ENCODE measurements around the gene EDAR.

The EDAR gene

DNA sequence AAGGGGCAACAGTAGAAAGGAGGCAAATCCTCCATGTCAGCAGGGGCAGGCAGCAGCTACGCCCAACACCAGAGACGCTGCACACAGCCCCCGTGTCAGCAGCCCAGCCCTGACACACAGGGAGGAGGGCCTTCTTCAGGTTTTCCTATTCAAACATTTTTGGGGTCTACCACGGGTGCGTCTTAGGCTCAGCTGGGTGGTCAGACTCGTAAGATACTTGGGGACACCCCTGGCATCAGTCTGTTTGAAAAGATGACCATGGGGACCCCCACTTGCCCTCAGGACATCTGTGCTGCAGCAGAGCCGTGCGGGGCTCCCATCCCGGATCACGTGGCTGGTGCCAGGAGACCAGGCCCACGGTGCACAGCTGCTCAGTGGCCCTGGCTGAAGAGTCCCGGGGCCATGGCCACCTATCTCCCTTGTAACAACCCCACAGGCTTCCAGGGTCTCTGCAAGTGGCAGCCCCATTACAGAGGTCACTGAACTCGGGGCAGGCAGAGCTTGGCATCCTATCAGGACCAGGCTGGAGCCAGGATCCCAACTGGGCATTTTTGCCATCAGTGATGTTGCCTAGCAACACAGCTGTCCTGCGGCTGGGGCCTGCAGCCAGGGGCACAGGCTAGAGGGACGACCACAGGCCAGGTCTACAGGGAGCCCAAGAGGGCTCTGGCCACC is 82.5 kb downstream of the EDAR start:
- no peak for DNase-seq

DNA sequence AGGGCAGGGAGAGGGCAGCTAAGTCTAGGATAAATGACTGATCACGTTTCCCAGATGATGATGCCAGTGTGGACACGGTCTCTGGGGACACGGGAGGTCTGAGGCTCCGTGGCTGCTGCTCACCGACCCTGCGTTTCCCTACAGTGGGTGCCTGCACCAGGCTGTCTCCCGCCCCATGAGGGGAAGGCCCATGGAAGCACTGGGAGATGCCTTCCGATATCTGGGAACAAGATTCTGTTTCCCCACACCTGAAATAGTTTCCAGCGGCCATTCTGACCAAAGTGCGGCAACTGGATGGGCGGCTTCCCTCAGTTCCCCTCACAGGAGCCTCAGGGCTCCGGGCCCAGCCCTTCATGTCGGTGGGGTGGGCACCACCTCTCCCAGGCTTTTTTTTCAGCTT is 83.1 kb downstream of the EDAR start:
- no peak for DNase-seq

DNA sequence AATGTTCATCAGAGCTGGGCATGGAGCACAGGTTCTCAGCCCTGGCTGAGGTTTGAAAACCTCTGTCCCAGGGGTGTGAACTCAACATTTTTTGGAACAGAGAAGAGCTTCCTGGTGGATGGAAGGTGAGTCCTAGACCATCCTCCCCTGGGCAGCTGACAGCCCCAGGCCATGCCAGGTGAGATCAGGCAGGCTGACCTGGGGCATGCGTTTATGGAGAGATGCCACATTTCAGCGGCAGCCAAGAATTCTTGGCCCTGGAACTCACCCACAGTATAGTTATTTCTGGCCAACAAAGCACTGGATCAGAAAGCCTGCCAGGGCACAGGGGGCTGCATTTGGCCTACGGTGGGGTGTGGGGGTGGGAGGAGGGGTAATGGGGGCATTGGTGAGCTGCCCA is 83.8 kb downstream of the EDAR start:
- no peak for DNase-seq

DNA sequence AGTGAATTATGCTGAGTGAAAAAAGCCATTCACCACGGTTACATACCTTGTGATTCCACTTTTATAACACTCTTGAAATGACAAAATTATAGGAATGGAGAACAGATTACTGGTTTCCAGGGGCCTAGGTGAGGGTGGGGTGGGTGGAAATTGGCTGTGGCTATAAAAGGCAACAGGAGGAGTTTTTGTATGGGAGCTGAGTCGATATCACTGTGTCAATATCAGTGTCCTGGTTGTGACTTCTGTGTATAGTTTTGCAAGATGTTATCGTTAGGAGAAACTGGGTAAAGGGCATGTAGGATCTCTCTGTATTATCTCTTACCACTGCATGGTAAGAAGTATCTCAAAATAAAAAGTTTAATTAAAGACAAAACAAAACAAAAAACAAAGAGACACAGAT is 84.3 kb downstream of the EDAR start:
- no peak for DNase-seq

DNA sequence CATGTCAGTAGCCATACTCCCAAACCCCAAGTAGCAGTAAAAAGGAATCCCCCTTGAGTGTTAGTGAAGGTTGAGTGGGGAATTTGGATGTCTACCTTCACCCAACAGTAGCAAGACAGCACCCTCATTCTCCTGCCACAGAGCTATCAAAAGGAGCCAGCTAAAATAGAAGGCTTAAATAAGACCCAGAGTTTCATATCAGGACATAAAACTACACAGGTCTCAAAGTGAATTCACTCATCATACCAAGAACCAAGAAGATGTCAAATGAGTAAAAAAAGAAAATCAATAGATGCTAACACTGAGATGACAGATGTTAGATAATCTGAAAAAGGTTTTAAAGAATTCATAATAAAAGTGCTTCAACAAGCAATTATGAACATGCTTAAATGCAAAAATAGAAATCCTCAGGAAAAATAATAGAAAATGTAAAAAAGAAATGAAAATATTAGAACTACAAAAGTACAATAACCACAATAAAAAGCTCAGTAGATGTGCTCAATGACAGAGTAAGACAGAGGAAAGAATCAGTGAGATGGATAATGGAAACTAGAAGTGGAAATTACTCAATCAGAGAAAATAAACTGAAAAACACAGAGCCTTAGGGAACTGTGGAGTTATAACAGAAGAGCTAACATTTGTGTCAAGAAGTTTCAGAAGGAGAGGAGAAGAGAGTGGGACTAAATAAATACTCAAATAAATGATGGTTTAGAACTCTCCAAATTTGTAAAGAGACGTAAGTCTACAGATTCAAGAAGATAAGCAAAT is 90.5 kb downstream of the EDAR start:
- DNase-seq, result no peak

DNA sequence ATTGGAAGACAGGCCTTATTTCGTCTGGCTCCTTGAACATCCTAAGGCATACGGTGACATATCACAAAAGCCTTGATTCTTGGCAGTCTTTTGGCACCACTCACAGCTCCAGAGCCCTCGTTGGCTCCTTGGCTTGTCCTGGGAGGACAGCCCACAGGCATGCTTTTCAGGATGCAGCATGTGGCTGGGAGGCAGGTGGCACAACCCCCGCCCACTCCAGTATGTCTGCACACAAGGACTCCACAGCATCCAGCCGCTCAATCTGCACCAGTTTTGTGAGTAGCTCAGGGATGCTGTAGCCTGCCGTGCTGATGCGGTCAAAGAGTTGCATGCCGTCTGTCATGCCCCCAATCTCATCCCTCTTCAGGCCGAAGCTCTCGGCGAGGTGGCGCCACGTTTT is 92.3 kb downstream of the EDAR start:
- no peak for DNase-seq

DNA sequence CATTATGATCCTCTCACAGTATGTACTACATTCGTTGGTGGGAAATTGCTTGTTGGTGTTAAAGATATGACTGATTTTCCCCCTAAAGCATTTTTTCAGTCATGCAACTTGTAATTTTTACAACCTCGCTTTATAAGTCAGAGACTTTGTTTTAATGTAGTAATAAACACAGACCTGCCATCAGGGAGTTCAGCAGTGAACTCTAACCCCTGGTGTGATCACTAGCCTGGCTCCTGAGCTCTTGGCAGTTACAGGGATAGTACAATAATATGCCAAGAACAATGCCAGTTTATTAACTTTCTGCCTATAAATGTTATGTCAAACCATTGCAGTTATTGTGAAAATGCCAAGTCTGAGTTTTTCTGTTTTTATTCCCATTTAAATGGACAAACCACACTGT is 93.8 kb downstream of the EDAR start:
- no peak for DNase-seq

DNA sequence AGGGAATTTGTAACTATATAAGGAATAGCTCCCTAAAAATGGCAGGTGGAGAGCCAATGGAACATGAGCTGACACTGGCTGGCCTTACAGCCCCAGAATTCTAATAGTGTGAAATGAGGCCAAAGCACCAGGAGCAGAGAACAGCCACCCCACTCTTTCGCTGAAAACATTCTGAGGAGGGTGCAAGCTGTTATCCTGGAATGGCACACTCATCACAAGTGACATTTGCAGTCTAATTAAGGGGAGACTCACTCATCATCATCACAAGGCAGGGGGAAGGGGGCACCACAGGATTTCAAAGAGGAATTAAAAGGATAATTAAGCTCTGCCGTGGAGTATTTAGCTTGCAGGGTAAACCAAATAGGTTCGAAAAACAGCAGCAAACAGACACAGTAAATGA is 94.3 kb downstream of the EDAR start:
- DNase-seq, result no peak

DNA sequence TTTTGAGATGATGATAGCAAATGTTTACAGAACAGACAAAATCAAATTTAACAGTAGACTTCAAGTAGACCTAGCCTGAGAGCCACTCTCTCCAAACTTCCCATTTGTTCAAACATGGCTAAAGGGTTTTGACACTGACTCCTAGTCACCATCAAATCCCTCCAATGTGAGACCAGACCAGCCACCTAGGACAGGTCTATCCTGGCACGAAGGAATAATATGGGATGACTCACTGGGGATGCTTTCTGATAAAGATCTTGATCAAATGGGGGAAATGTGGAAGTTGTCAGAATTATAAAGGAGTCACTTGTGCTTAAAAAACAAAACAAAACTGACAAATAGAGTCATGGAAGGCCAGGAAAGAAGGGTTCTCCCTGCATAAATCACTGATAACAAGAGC is 95.7 kb downstream of the EDAR start:
- no peak for DNase-seq

DNA sequence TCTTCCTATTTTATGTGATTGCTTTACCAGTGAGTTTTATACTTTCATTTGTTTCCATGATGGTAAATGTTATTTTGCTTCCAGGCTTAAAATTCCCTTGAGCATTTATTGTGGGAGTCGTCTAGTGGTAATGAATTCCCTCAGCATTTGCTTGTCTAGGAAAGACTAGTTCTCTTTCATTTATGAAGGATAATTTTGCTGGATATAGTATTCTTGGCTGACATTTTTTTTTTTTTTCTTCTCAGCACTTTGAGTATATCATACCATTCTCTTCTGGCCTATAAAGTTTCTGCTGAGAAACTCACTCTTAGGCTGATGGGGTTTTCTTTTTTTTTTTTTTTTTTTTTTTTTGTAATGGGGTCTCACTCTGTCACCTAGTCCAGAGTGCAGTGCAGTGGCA is 99.1 kb downstream of the EDAR start:
- no peak for DNase-seq

DNA sequence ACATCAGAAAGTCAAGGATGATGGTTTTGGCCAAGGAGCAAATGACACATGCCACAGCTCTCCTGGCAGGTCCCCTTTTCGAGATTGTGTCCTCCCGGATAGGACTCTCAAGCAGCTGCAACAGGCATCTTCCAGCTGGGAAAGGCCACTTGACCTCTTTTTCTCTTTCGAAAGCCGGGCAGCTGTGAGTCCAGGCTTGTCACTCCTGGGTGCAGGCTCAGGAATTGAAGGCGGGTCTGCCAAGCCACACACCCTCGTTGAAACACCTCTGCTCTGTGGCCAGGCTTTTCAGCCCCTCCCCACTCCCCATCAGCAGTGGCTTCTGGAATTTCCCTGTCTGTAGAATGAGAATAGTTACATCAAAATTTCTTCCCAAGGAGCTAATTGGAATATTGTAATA is 104.4 kb downstream of the EDAR start:
- DNase-seq, result no peak

DNA sequence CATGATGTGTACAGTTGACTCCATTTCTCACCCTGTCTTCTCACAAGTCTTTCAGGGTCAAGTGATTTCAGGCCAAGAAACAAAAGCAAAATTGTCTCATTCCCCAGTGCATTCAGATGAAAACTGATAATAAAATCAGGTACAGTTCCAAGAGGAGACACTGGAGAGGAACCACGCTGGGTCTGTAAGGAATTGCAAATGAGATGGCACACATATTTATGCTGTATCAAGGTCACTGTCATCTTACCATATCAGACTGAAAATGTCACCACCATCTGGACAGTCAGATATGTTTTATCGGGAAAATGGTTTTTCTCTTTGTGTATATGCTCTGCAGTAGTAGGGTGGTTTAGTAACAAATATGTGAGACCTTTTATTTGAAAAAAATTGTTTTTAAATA is 110.7 kb downstream of the EDAR start:
- no peak for DNase-seq

DNA sequence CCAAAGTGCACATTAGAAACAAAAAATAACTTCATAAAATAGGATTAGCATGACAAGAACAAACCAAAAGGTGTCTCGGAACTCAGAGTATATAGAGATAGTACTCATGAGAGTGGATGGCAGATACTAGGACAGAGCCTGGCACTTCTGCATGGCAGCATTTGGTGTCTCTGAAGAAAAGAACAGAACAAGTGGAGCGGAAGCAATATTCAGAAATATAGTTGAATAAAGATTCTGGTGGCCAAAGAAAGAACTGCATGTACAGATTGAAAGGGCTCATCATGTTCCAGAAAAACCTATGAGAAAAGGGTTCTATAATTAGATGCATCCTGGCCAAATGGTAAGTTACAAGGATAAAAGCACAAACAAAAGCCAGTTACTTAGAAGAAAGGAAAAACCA is 111.5 kb downstream of the EDAR start:
- DNase-seq, result no peak

DNA sequence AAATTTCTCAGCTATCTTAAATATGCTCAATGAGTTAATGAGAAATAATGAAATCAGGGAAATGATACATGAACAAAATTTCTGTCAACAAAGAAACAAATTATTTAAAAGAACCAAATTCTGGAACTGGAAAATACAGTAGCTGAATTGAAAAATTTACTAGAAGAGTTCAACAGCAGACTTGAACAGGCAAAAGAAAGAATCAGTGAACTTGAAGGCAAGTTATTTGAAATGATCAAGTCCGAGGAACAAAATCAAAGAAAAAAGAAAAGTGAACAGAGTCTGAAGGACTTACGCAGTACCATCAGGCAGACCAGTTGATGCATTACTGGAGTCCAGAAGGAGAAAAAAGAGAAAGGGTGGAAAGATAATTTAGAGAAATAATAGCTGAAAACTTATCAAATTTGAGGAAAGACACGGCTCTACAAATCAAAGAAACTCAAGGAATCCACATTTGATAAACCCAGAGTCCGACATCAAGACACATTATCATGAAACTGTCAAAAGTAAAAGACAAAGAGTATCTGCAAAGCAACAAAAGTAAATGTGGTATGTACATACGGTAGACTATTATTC is 118.9 kb downstream of the EDAR start:
- no peak for DNase-seq

DNA sequence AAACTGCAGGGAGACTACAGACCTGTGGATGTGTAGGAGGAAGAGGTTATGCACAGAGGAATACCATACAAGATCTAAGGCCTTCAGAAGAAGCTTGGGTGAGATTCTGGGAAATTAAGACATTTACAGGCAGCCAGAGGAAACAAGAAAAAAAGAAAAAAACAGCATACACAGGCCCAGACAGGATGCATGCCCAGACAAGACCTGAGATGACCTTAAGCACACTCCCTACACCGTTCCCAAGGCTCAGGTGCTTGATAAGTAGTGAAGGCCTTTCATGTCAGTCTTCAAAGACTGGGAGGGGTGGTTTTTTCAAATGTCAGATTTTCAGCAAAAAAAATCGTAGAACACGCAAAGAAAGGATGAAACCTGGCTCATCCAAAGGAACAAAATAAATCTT is 119.5 kb downstream of the EDAR start:
- DNase-seq, result no peak

DNA sequence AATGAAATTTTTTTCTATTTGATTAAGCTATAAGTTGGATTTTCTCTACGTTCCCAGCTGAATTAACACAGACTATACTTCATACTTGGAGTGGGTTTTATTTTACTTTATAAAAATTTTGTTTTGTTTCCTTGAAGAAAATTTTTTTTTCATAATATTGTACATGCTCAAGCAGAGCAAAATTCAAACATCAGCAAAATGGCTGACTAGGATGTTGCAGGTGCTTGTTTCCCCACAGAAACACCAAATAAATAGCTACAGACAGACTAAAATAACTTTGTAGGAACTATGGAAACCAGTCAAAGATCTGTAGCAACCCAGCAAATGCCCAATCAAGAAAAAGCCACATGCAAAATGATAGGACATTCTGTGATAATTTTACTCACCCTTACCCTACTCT is 120.1 kb downstream of the EDAR start:
- no peak for DNase-seq

DNA sequence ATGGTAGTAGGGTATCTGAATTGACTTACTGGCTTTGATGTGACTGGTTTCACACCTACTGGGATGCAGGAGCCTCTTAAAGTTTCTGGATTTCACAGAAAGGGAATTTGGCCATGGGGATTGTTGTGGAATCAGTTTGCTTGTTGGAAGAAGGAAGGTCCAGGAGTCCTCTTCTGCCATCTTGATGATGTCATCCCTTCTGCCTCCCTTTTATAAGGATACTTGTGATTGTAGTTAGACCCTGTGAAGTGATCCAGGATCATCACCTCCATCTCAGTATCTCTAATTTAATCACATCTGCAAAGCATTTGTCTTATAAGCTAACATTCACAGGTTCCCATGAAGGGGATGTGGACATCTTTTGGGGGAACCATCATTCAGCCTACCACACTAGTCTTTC is 123.0 kb downstream of the EDAR start:
- no peak for DNase-seq

DNA sequence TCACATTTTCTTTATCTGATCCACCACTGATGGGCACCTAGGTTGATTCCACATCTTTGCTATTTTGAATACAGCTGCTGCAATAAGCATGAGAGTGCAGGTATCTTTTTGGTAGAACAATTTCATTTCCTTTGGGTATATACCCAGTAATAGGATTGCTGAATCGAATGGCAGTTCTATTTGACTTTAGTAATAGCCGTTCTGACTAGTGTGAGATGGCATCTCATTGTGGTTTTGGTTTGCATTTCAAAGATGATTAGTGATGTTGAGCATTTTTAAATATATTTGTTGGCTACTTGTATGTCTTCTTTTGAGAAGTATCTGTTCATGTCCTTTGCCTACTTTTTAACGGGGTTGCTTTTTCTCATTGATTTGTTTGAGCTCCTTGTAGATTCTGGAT is 130.1 kb downstream of the EDAR start:
- no peak for DNase-seq

DNA sequence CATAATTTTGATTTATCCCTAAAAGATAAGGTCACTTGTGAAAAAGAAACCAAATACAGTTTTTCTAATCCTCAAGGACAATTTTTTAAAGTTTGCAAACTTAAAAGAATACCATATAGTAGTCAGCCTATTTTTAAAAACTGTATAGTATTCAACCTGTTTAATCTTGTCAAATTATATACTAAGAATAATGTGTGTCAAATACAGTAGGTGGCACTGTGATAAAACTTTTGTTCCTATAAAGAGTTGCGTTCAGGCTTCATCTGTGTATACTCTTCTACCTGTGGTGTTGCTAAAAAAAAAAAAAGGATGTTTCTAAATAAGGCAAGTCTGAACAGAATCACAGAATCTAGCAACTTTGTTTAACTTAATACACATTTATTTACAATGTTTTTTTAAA is 133.8 kb downstream of the EDAR start:
- DNase-seq, result no peak

DNA sequence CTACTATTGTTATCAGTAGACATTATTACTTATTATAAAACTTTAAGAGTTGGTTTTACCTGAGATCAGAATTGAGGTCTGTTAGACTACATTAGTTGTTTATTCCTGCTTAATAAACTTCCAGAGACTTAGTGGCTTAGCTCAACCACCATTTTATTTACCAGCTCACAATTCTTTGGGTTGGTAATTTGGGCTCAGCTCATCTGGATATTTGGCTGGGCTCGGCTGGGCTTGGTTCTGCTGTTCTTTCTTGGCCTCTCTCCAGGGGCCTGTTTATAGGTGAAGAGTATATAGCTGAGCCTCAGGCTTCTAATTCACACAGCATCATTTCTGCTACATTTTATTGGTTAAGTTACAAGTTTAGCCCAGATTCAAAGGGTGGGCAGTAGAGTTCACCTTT is 134.5 kb downstream of the EDAR start:
- DNase-seq, result no peak

DNA sequence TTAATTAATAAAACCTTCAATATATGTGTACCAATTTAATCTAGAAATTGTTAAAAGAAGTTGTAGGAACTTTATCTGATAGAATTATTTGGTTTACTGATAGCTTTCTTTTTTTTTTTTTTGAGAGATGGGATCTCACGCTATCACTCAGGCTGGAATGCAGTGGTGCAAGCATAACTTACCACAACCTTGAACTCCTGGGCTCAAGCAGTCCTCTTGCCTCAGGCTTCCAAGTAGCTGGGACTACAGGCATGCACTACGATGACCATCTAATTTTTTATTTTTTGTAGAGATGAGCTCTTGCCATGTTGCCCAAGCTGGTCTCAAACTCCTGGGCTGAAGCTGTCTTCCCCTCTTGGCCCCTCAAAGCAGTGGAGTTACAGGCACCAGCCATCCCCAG is 135.6 kb downstream of the EDAR start:
- no peak for DNase-seq

DNA sequence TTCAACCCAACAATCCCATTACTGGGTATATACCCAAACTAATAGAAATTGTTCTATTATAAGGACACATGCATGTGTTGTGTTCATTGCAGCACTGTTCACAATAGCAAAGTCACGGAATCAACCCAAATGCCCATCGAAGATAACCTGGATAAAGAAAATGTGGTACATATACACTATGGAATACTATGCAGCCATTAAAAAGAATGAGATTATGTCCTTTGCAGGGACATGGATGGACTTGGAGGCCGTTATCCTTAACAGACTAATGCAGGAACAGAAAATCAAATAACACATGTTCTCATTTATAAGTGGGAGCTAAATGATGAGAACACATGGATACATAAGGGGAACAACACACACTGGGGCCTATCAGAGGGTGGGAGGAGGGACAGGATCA is 136.6 kb downstream of the EDAR start:
- no peak for DNase-seq

DNA sequence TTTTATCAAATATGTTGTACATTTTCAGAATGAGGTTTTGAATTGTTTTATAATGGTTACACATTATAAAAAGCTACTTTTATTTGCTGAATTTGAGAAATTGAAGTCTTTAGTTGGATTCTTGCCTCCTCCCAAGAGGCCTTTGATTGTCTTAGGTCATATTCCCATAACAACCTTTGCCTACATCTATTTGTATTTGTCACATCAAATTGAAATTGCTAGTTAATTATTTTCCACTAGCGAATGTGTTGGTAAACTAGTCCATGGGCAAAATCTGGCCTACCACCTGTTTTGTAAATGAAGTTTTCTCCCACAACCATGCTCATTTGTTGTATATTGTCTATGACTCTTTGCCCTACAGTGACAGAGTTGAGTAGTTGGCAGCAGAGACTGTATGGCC is 142.0 kb downstream of the EDAR start:
- no peak for DNase-seq

DNA sequence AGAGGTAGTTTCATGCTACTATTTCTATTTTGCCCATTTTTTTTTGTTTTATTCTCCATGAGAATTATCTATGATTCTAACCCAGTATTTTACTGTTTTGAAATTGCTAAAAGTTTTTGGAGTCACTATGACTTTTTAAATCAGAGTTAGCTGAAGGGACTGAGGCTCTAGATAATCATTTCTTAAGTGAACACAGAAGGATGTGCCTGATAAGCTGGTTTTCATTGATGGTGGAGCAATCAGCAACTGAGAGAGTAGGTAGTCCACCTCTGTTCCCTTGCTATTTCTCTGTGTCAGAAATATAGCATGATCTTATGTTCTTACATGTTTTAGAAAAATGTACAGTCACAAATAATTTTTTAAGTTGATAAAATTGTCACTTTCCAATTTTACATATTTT is 143.1 kb downstream of the EDAR start:
- DNase-seq, result no peak

Data from NCI-H526 treated with DMSO at 0.1 percent for 48 hours (cell line).